ENCODE measurements around the gene KRTAP10-5.
"Not testable (repeated sequence)": the region's sequence is repeated elsewhere in the genome, so short reads cannot be mapped to it uniquely, and the experiment has no call there.

KRTAP10-5 gene

GRCh38 chr21:44614961-44615391 lies 34.6 kb upstream of the KRTAP10-5 start:
- DNase-seq (ENCODE audit: low spot score), result no peak
- TF ChIP-seq, protein P1, sequence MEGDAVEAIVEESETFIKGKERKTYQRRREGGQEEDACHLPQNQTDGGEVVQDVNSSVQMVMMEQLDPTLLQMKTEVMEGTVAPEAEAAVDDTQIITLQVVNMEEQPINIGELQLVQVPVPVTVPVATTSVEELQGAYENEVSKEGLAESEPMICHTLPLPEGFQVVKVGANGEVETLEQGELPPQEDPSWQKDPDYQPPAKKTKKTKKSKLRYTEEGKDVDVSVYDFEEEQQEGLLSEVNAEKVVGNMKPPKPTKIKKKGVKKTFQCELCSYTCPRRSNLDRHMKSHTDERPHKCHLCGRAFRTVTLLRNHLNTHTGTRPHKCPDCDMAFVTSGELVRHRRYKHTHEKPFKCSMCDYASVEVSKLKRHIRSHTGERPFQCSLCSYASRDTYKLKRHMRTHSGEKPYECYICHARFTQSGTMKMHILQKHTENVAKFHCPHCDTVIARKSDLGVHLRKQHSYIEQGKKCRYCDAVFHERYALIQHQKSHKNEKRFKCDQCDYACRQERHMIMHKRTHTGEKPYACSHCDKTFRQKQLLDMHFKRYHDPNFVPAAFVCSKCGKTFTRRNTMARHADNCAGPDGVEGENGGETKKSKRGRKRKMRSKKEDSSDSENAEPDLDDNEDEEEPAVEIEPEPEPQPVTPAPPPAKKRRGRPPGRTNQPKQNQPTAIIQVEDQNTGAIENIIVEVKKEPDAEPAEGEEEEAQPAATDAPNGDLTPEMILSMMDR (IDR thresholded peaks at IDR 0.05; ENCODE audit: extremely low read depth, missing control alignments), result no peak

DNA sequence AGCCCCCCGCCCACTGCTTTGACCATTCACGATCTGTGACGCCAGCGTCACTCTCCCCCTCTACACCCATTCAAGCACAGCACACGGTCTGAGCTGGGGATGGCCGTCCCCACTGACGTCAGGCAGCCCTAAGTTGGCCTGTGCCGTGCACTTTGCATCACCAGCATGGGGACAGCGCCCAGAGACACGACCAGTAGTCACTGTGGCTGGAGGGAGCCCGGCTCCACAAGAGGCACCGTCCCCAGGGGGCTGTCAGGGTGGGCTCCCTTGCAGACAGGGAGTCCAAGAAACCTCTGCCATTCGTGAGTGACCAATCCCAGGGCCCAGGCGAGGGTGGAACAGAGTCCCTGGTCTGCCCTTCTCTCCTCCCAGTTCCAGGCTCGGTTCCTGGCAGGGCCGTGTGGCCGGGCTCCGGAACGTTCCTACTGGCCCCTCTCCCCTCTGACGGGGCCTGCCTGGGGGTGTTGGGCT lies 33.8 kb upstream of the KRTAP10-5 start:
- TF ChIP-seq, protein P1 (IDR thresholded peaks at IDR 0.05; ENCODE audit: extremely low read depth, missing control alignments), result no peak

DNA sequence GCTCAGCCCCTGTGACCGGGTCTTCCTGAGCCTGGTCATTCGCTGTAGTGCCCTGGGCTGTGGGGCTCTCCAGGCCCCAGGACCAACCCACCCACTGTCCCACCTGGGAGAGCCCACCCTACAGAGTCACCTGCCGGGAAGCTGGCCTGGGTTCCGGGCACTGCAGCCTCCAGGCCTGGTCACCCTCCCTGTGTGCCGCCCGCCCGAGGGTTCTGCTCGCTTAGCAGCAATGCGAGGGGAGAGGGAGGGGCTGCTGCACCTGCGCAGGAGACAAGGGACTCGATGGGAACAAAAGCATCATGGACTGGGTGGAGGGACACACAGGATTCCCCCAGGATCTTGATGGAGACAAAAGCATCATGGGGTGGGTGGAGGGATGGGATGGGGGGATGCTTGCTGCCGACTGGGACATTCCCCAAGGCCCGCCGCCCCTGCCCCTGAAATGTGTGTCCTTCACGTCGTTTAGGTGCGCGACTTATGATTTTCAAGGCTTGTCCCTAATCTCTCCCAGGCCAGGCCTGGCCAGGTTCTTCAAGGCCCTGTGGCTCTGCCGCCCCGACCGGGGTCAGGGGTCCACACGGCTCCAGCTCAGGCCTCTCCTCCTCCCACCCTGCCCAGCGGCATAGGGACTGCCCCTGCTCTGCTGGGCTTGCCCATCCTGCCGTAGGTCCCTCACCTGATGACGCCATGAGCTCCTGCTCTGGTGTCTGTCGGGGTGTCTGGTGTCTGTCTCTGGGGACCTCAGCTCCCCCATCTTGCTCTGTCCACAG lies 33.2 kb upstream of the KRTAP10-5 start:
- DNase-seq (ENCODE audit: low spot score), result no peak
- TF ChIP-seq, protein P1 (IDR thresholded peaks at IDR 0.05; ENCODE audit: extremely low read depth, missing control alignments), result no peak

More for the DNA sequence above, 33.8 kb upstream of the KRTAP10-5 start:
- no peak for DNase-seq (ENCODE audit: low spot score)

- no peak for DNase-seq (ENCODE audit: low spot score)
- TF ChIP-seq, protein P1 (IDR thresholded peaks at IDR 0.05; ENCODE audit: extremely low read depth, missing control alignments), result no peak
Observed at GRCh38 chr21:44612669-44613229, 32.3 kb upstream of the KRTAP10-5 start.

- TF ChIP-seq, protein P1 (IDR thresholded peaks at IDR 0.05; ENCODE audit: extremely low read depth, missing control alignments), result no peak
- no peak for DNase-seq (ENCODE audit: low spot score)
Observed at GRCh38 chr21:44612029-44612486, 31.7 kb upstream of the KRTAP10-5 start, which contains the start of gene KRTAP10-8. TSS of gene KRTAP10-8 (plus strand) at chr21:44612079. CDS start at chr21:44612101, 22 bp downstream.

DNA sequence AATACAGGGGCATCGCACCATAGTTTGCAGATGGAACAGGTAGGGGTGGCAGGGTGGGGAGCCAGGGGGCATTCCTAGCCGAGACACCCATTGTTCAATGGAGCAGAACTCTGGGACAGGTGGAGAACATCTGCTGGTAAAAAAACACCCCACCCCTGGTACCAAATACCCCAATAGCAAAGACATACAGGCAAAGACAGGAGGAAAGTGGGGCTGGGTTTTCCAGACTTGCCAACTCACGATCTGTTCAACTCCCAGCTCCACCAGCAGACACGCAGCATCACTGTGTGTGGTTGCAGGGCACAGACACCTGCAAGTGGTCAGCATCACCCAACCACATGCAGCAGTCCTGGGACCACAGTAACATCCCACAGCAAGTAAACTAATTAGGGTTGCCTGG lies 31.1 kb upstream of the KRTAP10-5 start:
- DNase-seq (ENCODE audit: low spot score), result no peak
- TF ChIP-seq, protein P1 (IDR thresholded peaks at IDR 0.05; ENCODE audit: extremely low read depth, missing control alignments), result no peak

DNA sequence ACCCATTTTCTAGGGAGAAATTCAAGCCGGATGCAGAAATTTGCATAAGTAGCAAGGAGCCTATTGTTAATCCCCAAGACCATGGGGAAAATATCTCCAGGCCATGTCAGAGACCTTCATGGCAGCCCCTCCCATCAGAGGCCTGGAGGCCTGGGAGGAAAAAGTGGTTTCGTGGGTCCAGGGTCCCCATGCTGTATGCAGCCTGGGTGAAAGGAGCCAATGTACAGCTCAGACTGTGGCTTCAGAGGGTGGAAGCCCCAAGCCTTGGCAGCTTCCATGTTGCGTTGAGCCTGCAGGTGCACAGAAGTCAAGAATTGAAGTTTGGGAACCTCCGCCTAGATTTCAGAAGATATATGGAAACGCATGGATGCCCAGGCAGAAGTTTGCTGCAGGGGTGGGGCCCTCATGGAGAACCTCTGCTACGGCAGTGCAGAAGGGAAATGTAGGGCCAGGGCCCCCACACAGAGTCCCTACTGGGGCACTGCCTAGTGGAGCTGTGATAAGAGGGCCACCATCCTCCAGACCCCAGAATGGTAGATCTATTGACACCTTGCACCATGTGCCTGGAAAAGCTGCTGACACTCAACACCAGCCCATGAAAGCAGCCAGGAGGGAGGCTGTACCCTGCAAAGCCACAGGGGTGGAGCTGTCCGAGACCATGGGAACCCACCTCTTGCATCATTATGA lies 29.9 kb upstream of the KRTAP10-5 start:
- DNase-seq (ENCODE audit: low spot score), result not testable (repeated sequence)

Measured in GM20000 (cell line).